K562 (cell line): ENCODE results near the gene ABCC5. TPM values are rescaled to one million over a fixed set of nuclear protein-coding genes. Genes with fewer than 3 reads are reported as not detected.
A peak's percentile ranks its signal among the peaks of the same experiment; 100 is the strongest.

ENCODE experiments used
- CC2D1A ChIP-seq: fragments of 450-650 bp; IDR thresholded peaks from 2 replicates; pipeline ENCODE4 v1.6.1; 2017; ENCODE audit warnings: mild to moderate bottlenecking
- EGR1 ChIP-seq: fragments of 450-650 bp; conservative IDR thresholded peaks from 2 replicates; pipeline ENCODE4 v1.6.1; 2017; ENCODE audit warnings: mild to moderate bottlenecking
- ETV5 ChIP-seq: sonication (generic); formaldehyde crosslinking; IDR thresholded peaks from 2 replicates; pipeline ENCODE4 v1.4.0; 2020; ENCODE audit warnings: low read depth, mild to moderate bottlenecking, missing genetic modification reagents
- GABPA ChIP-seq: fragments of 200-800 bp; sonication (Bioruptor generic); conservative IDR thresholded peaks from 2 replicates; pipeline ENCODE4 v1.6.1; 2016; ENCODE audit warnings: low read depth, missing genetic modification characterization, missing compliant biosample characterization
- HSF4 ChIP-seq: fragments of 250-450 bp; sonication (Bioruptor Pico); IDR thresholded peaks from 2 replicates; pipeline ENCODE4 v2.1.2; 2022; ENCODE audit warnings: mild to moderate bottlenecking, moderate library complexity, borderline replicate concordance
- ILF3 ChIP-seq: fragments of 450-650 bp; IDR thresholded peaks from 2 replicates; pipeline ENCODE4 v1.6.1; 2018; ENCODE audit warnings: antibody characterized with exemption, mild to moderate bottlenecking, moderate library complexity, borderline replicate concordance
- LARP7 ChIP-seq: fragments of 450-650 bp; IDR thresholded peaks from 2 replicates; pipeline ENCODE4 v1.6.1; 2016
- MTA3 ChIP-seq: fragments of 450-650 bp; formaldehyde crosslinking; IDR thresholded peaks from 2 replicates; pipeline ENCODE4 v1.6.1; 2017; ENCODE audit warnings: mild to moderate bottlenecking, borderline replicate concordance
- NCOA6 ChIP-seq: fragments of 450-650 bp; IDR thresholded peaks from 2 replicates; pipeline ENCODE4 v1.6.1; 2017; ENCODE audit warnings: mild to moderate bottlenecking
- PTRF ChIP-seq: fragments of 450-650 bp; IDR thresholded peaks from 2 replicates; pipeline ENCODE4 v1.6.1; 2016; ENCODE audit warnings: mild to moderate bottlenecking, missing genetic modification characterization, missing compliant biosample characterization
- RB1 ChIP-seq: fragments of 450-650 bp; IDR thresholded peaks from 2 replicates; pipeline ENCODE4 v1.6.1; 2017; ENCODE audit warnings: low read depth, mild to moderate bottlenecking
- RBM17 ChIP-seq: fragments of 200-400 bp; formaldehyde crosslinking; IDR thresholded peaks from 2 replicates; pipeline ENCODE4 v1.6.1; 2017; ENCODE audit warnings: low read depth, mild to moderate bottlenecking, low read length, borderline replicate concordance
- SLC30A9 ChIP-seq: fragments of 250-450 bp; sonication (Bioruptor Pico); IDR thresholded peaks from 2 replicates; pipeline ENCODE4 v1.8.0; 2022; ENCODE audit warnings: mild to moderate bottlenecking, moderate library complexity
- TAF1 ChIP-seq: IDR thresholded peaks from 2 replicates; pipeline ENCODE4 v1.6.1; 2011; ENCODE audit warnings: mild to moderate bottlenecking, low read length, moderate library complexity; ENCODE audit not compliant: insufficient read depth, control insufficient read depth, severe bottlenecking; ENCODE audit errors: extremely low read depth
- TBL1XR1 ChIP-seq, 2 experiments: IDR thresholded peaks; 2 replicates each; pipeline ENCODE4 v1.6.1; 2012; ENCODE audit warnings: improper control_type of control experiment in 2 of 2, low read length in 2 of 2, mild to moderate bottlenecking in 1 of 2
- TGIF2 ChIP-seq: sonication (generic); formaldehyde crosslinking; IDR thresholded peaks from 2 replicates; pipeline ENCODE4 v1.8.1; 2022; ENCODE audit warnings: mild to moderate bottlenecking, missing genetic modification reagents, moderate library complexity
- ZNF134 ChIP-seq: fragments of 250-450 bp; sonication (Bioruptor Pico); conservative IDR thresholded peaks from 2 replicates; pipeline ENCODE4 v1.4.0; 2020
- ZNF23 ChIP-seq: fragments of 250-450 bp; sonication (Bioruptor Pico); IDR thresholded peaks from 2 replicates; pipeline ENCODE4 v1.4.0; 2020; ENCODE audit warnings: mild to moderate bottlenecking
- ZNF644 ChIP-seq: fragments of 200-800 bp; sonication (Bioruptor generic); IDR thresholded peaks from 2 replicates; pipeline ENCODE4 v1.6.1; 2016; ENCODE audit warnings: low read depth, missing genetic modification characterization, missing compliant biosample characterization
- polyA plus RNA-seq, 8 experiments: library from polyadenylated mRNA; depleted of rRNA in 4 of 8; stranded (reverse) in 5 of 8; unstranded in 3 of 8; fragments of >200 nt; fragmentation: Nextera tagmentation in 2 of 8; fragmentation: Illumina TruSeq in 1 of 8; extraction: Ambion mirVana in 2 of 8; extraction: Trizol in 1 of 8; gene quantifications; 2 replicates each; pipeline versions ENCODE4 v1.2.1 to v1.2.3, GENCODE V29; 2011 to 2014; ENCODE audit warnings: inconsistent platforms in 1 of 8, missing spikeins in 1 of 8
- total RNA-seq, 7 experiments: library from RNA; depleted of rRNA in 6 of 7; stranded (reverse); fragments of >200 nt in 6 of 7; fragmentation: Illumina TruSeq in 2 of 7; extraction: Trizol in 2 of 7; gene quantifications; 2 replicates each; pipeline versions ENCODE4 v1.2.1 to v1.2.3, GENCODE V29; 2011 to 2021; ENCODE audit warnings: low replicate concordance in 1 of 7
- TF ChIP-seq, protein P1 (sequence below): sonication (generic); formaldehyde crosslinking; IDR thresholded peaks from 2 replicates; pipeline ENCODE4 v1.4.0; 2020; ENCODE audit warnings: mild to moderate bottlenecking, missing genetic modification reagents
- TF ChIP-seq, protein P2 (sequence below): sonication (generic); formaldehyde crosslinking; IDR thresholded peaks from 2 replicates; pipeline ENCODE4 v1.8.0; 2022; ENCODE audit warnings: mild to moderate bottlenecking, low read depth, missing genetic modification reagents
- TF ChIP-seq, protein P3 (sequence below): fragments of 450-650 bp; IDR thresholded peaks from 2 replicates; pipeline ENCODE4 v1.7.0; 2016; ENCODE audit warnings: borderline replicate concordance
- TF ChIP-seq, protein P4 (sequence below): sonication (generic); formaldehyde crosslinking; IDR thresholded peaks from 2 replicates; pipeline ENCODE4 v1.8.0; 2022; ENCODE audit warnings: mild to moderate bottlenecking, missing genetic modification reagents

ABCC5 gene
- total and polyA plus RNA-seq, 9 of the 15 experiments (the other 6 are each of a cell fraction or from before 2014, with no cell fraction given) = 22.0 to 53.0 (median 41.9) TPM

DNA sequence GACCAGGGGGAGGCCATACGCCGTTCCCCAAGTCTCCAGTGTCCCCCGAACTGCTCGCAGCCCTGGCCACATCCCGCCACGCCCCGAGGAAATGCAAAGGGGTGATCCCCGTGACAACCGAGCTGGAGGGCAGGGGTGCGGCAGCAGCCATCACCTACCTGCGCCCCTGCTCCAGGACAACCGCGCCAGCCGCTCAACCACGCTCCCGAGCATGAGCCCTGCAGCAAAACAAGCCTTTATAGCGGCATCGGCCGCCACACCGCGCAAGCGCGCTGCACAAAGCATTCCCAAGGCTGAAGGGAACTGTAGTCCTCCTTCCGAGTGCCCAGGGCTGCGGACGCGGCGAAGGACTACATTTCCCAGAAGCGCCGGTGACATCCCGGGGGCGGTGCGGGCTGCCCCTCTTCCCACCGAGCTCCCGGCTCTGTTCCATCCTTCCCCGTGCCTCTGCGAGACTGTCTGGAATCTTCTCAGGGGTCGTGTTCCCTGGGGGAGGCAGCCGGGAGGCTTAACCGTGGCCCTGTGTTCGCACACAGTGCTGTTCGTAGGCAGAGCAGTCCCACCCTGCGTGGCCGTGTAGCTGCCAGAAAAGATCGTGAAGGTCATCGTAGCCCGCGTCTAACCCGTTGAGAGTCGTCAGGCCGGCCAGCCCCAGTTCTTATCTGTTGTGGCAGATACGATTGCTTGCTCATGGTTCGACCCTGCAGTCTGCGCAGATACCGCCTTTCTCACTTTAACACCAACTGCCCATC, at the start of gene ABCC5 (continued):
- TF ChIP-seq GABPA (tag) (no peak; the same call in 1 of the 2 replicates), TAF1 (peak; percentile 41), PTRF (tag) (no peak), ZNF644 (tag) (no peak), RB1 (peak; percentile 11; the same call in 1 of the 2 replicates), ETV5 (CRISPR knock-in tag) (0 out of 2 replicates have a peak, but pooled peaks have one; percentile 10), ZNF23 (CRISPR knock-in tag) (no peak), ILF3 (no peak), MTA3 (peak; percentile 73), ZNF134 (no peak), SLC30A9 (CRISPR knock-in tag) (no peak), HSF4 (CRISPR knock-in tag) (no peak), NCOA6 (no peak), TBL1XR1 (IDR thresholded peaks at IDR 0.05; ENCODE audit: low read length in 2 of 2) (no peak; a peak in 1 of 4 replicates), LARP7 (no peak), TGIF2 (CRISPR knock-in tag) (peak; percentile 61; the same call in 1 of the 2 replicates), EGR1 (peak; percentile 97), RBM17 (no peak), CC2D1A (peak; percentile 56; the same call in 1 of the 2 replicates)
- TF ChIP-seq, protein P1, sequence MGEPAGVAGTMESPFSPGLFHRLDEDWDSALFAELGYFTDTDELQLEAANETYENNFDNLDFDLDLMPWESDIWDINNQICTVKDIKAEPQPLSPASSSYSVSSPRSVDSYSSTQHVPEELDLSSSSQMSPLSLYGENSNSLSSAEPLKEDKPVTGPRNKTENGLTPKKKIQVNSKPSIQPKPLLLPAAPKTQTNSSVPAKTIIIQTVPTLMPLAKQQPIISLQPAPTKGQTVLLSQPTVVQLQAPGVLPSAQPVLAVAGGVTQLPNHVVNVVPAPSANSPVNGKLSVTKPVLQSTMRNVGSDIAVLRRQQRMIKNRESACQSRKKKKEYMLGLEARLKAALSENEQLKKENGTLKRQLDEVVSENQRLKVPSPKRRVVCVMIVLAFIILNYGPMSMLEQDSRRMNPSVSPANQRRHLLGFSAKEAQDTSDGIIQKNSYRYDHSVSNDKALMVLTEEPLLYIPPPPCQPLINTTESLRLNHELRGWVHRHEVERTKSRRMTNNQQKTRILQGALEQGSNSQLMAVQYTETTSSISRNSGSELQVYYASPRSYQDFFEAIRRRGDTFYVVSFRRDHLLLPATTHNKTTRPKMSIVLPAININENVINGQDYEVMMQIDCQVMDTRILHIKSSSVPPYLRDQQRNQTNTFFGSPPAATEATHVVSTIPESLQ (CRISPR knock-in tag) = 0 out of 2 replicates have a peak, but pooled peaks have one; percentile 31
- TF ChIP-seq, protein P2, sequence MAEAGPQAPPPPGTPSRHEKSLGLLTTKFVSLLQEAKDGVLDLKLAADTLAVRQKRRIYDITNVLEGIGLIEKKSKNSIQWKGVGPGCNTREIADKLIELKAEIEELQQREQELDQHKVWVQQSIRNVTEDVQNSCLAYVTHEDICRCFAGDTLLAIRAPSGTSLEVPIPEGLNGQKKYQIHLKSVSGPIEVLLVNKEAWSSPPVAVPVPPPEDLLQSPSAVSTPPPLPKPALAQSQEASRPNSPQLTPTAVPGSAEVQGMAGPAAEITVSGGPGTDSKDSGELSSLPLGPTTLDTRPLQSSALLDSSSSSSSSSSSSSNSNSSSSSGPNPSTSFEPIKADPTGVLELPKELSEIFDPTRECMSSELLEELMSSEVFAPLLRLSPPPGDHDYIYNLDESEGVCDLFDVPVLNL (CRISPR knock-in tag) = no peak
- TF ChIP-seq, protein P3, sequence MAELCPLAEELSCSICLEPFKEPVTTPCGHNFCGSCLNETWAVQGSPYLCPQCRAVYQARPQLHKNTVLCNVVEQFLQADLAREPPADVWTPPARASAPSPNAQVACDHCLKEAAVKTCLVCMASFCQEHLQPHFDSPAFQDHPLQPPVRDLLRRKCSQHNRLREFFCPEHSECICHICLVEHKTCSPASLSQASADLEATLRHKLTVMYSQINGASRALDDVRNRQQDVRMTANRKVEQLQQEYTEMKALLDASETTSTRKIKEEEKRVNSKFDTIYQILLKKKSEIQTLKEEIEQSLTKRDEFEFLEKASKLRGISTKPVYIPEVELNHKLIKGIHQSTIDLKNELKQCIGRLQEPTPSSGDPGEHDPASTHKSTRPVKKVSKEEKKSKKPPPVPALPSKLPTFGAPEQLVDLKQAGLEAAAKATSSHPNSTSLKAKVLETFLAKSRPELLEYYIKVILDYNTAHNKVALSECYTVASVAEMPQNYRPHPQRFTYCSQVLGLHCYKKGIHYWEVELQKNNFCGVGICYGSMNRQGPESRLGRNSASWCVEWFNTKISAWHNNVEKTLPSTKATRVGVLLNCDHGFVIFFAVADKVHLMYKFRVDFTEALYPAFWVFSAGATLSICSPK = no peak
- TF ChIP-seq, protein P4, sequence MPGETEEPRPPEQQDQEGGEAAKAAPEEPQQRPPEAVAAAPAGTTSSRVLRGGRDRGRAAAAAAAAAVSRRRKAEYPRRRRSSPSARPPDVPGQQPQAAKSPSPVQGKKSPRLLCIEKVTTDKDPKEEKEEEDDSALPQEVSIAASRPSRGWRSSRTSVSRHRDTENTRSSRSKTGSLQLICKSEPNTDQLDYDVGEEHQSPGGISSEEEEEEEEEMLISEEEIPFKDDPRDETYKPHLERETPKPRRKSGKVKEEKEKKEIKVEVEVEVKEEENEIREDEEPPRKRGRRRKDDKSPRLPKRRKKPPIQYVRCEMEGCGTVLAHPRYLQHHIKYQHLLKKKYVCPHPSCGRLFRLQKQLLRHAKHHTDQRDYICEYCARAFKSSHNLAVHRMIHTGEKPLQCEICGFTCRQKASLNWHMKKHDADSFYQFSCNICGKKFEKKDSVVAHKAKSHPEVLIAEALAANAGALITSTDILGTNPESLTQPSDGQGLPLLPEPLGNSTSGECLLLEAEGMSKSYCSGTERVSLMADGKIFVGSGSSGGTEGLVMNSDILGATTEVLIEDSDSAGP (CRISPR knock-in tag) = no peak
